Posterior cingulate gyrus (tissue), 11 donors: ENCODE measurements around the gene PKIG.
A peak's percentile ranks its signal among the peaks of the same experiment; 100 is the strongest.

Source experiments
- DNase-seq, 10 donors: peaks; one replicate each; pipeline versions ENCODE4 v3.0.0 to v3.0.0-alpha.2; 2020 to 2021; ENCODE audit warnings: mixed read lengths in 3 of 10
- intact Hi-C: fragments of 100-400 bp; cut with DNase I; formaldehyde crosslinking; loops from one replicate; pipeline ENCODE4 v1.15.1; 2023

Gene PKIG

DNA sequence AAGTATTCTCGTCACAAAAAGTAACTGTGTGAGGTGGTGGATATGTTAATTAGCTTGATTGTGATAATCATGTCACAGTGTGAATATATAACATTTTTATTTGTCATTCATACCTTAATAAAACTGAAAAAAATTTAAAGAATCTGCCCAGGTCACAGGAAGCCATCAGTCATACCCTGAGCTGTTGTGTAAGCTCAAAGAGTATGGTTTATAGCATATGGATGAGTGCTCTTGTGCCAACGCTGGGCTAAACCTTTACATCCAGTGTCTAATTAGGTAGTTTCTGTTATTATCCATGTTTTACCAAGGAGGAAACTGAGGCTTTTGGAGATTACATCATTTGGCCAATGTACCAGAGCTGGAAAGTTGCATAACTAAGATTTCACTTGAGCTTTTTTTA is 11.4 kb downstream of the PKIG start:
- DNase-seq, result no peak
- intact Hi-C loops, result no loop called here

DNA sequence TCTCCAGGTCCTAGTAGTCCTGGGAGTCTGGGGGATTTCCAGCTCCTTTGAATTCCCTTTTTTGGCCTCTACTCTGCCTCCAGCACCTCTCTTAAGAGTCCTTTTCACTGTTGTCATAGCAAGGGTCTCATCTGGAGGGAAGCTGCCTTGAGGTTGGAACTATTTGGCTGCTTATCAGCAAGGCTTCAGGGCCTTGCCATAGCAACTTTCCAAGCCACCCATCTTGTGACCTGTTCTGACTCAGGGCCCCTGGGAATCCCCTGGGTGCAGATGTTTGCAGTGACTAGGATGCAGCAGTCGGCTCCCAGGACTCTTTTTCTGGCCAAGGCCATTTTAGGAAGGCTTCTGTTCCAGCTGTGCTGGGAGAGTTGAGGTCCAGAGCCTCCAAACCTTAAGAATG is 12.4 kb downstream of the PKIG start:
- no peak for DNase-seq
- intact Hi-C loops, result no loop called here

DNA sequence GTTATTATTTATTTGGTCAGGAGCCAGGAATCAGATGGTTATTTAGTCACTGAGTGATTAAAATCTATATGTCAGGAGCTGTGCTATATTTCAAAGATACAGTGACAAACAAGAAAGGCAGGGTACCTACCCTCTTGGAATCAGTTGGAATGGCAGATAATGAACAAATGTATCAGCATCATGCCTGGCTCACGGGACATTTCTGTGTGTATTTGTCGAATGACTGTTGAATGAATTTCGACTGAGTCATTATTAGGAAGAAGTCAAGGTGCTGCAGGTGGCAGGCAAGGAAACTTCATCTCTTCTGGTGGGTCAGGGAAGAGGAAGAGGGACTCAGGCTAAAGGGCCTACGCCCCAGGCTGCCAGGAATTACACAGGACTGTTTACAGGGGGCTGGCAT is 13.6 kb downstream of the PKIG start:
- intact Hi-C loops, result no loop called here
- no peak for DNase-seq

- DNase-seq, result no peak
- intact Hi-C loops, result no loop called here
Measured at GRCh38 chr20:44596876-44597275, 14.5 kb downstream of the PKIG start.

DNA sequence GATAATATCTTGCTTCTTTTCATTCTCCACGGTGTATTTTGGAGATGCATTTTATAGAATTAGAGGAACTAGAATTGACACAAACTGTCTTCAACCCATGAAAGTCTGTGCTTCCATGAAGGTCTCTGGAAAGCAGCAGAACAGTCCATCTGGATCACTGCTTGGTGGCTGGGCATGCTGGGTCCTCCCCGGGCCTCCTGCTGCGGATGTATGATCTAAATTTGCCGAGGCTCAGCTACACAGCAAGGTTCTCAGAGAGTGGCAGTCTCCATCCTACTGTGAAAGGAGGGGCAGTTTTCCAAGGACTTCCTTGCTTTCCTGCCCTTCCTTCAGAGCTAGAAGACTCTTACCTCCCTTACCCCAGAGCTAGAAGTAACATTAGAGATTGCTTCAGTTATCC is 15.1 kb downstream of the PKIG start:
- no peak for DNase-seq
- intact Hi-C loops, result no loop called here

DNA sequence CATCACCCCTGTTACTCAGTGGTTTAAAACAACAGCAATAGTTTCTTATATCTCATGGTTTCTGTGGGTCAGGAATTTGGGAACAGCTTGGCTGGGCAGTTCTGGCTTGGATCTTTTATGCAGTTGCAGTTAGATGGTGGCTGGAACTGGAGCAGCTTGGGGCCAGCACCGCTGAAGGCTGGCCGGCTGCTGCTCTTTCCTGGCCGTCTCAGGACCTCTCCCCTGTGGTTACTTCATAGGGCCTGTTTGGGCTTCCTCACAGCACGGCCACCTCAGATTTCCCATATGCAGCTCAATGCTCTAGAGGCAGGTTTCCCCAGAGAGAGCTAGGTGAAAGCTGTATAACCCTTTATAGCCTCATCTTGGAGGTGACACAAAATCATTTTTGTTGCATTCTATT is 15.6 kb downstream of the PKIG start:
- no peak for DNase-seq
- intact Hi-C loops, result no loop called here

DNA sequence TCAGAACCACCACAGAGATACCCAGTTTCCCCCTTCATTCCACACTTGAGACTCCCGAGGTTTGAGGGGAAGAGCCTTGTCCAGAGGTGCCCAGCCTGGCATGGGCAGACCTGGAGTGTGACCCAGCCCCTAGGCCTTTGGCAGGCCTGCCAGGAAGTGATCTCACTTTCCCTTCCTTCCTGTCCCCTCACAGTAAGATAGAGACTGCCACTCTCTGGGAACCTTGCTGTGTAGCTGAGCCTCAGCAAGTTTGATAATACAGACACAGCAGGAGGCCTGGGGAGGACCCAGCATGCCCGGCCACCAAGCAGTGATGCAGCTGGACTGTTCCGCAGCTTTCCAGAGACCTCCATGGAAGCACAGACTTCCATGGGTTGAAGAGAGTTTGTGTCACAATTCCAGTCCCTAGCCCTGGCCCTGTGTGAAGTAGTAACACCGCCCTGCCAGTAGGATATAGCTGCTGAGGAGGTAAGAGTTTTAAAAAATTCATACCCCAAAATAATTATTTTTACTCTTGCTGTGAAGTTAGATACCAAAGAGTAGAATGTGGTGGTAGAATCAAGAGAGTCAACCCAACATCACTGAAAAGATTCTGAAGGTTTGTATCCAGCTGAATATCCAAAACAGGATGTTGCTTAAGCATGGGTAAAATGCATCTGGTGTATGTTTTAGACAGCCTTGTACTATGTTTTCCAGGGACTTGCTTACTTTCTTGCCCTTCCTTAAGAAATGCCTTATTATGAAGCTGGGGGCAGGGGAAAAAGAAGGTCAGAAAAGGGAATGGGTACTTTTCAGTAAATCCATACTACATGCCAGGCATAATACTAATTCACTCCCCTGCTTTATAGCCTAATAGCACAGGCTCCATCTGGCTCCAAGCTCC is 16.3 kb downstream of the PKIG start:
- DNase-seq, result no peak
- intact Hi-C loops, result no loop called here

- intact Hi-C loops, result no loop called here
- no peak for DNase-seq
Measured at GRCh38 chr20:44599715-44600114, 17.3 kb downstream of the PKIG start.

DNA sequence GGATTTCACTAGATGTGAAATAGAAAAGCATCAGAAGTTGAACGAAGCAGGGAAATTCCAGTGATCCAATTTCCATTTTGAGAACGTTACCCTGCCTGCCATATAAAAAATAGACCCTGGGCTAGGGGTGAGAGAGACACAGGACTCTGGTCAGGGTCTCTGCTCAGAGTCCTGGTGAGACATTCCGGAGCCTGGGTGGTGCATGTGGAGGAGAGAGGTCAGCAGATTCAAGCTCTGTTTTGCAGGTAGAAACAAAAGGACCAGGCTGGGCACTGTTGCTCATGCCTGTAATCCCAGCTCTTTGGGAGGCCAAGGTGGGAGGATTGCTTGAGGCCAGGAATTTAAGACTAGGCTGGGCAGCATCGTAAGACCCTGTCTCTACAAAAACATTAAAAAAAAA is 17.9 kb downstream of the PKIG start:
- intact Hi-C loops, result no loop called here

GRCh38 chr20:44600758-44601201 is 18.4 kb downstream of the PKIG start:
- intact Hi-C loops, result no loop called here
- no peak for DNase-seq

More for the DNA sequence above, 17.9 kb downstream of the PKIG start:
- no peak for DNase-seq

DNA sequence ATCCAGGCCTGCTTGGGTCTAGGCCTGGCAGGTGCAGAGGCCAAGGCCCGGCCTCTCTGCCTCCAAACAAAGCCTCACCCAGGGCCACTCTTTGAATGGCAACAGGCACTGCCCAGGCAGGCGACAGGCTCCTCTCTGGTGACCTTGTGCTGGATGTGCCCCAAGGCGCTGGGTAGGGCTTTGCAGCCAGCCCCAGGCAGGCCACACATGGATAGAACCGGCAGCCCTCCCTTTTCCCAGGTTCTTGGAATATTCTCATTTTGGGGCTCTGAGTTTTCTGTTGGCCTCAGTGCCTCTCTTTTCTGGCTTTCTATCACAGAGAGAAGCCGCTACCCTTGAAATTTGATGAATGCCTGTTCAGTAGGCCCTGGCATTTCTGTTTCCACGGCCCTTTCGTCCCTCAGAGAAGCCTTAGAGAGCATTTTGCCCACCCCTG is 18.9 kb downstream of the PKIG start:
- peak in 2 of 10 donors; percentile 29 to 76 for DNase-seq
- intact Hi-C loops, result no loop called here

DNA sequence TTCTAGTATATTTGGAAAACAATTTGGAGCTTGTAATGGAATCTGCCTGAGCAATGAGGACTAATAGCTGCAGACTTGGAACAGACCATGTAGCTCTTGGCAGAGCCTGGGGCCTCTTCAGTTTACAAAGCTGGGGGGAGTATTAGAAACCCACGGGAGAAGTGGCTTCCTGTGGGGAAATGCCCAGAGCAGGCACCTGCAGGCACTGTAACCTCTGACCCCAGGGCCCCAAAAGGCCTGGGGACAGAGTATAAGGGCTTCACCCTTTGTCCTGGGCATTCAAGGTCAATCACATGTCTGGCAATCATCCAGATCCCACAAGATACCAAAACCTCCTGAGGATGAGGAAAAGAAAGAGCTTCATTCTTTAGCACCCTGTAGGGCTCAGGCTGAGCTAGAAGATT is 19.4 kb downstream of the PKIG start:
- intact Hi-C loops, result no loop called here
- no peak for DNase-seq

DNA sequence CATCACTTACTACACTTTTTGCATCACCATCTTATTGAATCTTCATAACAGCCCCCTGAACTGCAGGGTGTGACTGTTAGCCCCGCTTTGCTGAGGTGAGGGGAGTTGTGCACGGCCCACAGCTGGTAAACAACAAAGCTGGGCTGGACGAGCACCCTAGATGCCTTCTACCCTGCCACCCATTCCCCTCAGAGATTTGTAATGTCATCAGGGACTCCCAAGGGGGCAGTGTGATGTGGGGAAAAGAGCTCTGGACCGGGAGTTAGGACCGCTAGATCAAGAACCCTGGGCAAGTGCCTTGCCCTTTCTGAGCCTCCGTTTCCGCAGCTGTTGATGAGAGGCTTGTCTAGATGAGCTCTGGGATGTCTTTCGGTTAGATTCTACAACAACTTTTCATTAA is 20.9 kb downstream of the PKIG start:
- intact Hi-C loops, result no loop called here
- no peak for DNase-seq

- no peak for DNase-seq
- intact Hi-C loops, result no loop called here
Measured at GRCh38 chr20:44606725-44607441, 24.5 kb downstream of the PKIG start.

DNA sequence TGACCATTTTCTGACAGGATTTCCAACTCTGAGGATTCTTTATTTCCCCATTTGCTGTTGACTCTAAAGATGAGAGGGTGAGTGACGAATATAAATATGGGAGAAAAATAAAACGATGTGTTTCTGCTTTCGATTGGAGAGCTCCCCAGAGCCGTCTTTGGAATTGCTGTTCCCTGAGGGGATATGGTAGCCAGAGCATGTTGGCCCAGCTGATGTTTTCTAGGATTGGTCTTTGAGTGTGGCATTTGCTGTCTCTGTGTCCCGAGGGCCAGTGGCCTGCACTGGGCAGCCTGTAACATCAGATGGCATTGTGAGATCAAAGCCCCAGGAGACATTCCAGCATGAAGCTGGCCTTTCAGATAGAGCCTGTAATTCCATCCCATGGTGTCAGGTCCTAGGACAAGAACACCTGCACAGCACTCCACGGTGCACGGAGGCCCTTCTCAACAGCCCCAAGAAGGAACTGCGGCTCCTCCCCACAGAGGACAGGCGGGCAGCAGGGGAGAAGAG is 26.7 kb downstream of the PKIG start:
- no peak for DNase-seq
- intact Hi-C loops, result no loop called here

DNA sequence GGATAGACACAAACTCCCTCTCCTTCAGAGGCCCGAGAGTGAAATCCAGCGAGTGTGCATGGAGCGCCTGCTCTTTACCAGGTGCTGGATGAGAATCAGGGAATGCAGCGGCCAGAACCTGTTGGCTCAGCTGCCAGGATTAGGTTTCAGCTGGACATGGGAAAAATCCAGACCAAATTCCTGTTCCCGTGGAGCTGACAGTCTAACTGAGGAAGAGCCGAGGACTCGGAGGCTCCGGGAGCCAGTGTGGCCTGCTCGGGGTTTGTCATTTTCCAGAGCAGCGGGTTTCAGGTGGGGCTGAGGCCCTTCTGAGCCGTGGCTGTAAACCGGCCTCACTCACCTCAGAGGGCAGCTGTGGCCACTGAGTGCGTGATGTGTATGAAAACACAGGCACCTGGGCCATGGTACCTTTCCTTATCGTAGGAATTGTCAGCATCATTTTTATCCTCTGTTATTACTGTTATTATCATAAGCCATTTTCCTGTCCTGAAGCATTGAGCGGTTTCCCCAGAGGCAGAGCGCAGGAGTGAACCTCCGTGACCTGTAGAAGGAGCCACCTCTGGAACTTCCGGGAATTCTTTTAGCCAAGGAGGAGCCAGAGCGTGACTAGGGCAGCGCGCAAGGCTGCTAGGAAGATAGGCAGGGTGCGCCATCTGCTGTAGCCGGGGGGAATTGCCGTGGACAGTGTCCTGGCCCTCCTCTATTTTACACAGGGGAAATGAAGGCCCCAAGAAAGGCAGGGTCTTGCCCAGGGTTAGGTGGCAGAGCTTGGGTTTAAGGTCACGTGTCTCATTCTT is 27.3 kb downstream of the PKIG start:
- intact Hi-C loops, result loop anchor here (2.0 to 10.0 kb wide), 4 partner anchors 79 to 395 kb away; partner anchors contain the start of genes OSER1 and TTPAL
- DNase-seq, result peak; percentile 77 to 97 (median 92)

GRCh38 chr20:44610313-44610962 is 28.1 kb downstream of the PKIG start:
- peak in 1 of 10 donors; percentile 50 for DNase-seq
- intact Hi-C loops, result loop anchor here (2.0 to 10.0 kb wide), 4 partner anchors 80 to 396 kb away; partner anchors contain the start of genes OSER1 and TTPAL

DNA sequence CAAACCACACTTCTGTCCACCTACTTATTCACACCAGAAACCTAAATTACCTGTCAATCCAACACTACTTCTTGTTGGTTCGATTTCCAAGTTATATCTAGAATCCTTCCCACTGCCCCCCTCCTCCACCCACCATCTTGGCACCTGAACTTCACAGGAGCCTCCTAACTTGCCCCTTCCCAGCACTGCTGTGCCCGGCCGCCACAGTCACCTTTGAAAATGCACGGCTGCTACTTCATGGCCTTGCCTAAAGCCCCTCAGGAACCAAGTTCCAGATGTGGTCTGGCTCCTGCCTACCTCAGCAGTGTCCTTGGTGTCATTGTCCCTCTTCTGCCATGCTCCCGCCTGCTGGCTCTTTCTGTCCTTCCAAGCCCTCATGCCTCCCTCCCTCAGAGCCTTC is 31.2 kb downstream of the PKIG start:
- intact Hi-C loops, result loop anchor here (5.0 to 10.0 kb wide), 3 partner anchors 139 to 399 kb away; partner anchors contain the start of genes OSER1 and TTPAL

GRCh38 chr20:44614525-44614924 is 32.1 kb downstream of the PKIG start:
- intact Hi-C loops, result loop anchor here (5.0 to 10.0 kb wide), 3 partner anchors 140 to 400 kb away; partner anchors contain the start of genes OSER1 and TTPAL
- peak in 7 of 10 donors; percentile 31 to 88 (median 44) for DNase-seq

More for the DNA sequence above, 31.2 kb downstream of the PKIG start:
- peak in 2 of 10 donors; percentile 24 to 35 for DNase-seq
